Measurements from ENCODE around the gene GLYATL1. TPM values are rescaled to one million over a fixed set of nuclear protein-coding genes. Genes with fewer than 3 reads are reported as not detected.

The GLYATL1 gene
- total and polyA plus RNA-seq, 4 donors = 1.4 to 6.1 (median 4.6) TPM

DNA sequence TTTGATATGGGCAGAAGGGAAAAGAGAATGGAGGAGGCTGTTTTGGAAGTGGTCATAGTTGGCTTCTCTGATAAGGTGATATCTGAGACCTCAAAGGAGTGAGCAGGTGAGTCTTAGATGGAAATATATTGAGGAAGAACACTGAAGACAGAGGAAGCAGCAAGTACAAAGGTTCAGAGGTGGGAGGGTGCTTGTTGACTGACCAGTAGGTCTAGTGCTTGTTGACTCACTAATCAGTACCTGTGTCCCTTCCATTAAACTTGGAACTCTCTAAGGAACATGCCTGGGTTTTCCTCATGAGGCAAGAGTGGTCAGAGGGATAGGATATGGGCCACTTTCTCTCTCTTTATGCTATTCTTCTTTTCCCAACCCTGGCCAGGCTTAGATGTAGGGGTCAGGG is 25.6 kb upstream of the GLYATL1 start:
- Histone ChIP-seq H3K36me3 (ENCODE audit: control insufficient read depth, insufficient read depth, low read length) (no peaks in the 10 kb centered on the region), H3K9me3 (ENCODE audit: control insufficient read depth, insufficient read depth, low read length) (peaks cover 9% of the 10 kb centered on the region), H3K27me3 (ENCODE audit: control insufficient read depth, insufficient read depth, low read length) (no peaks in the 10 kb centered on the region), H3K27ac (ENCODE audit: low read depth, low read length) (no peak overlapping the region), H3K4me1 (ENCODE audit: control insufficient read depth, insufficient read depth, low read length) (no peaks in the 10 kb centered on the region), H3K4me3 (ENCODE audit: low read depth, low read length) (no peak overlapping the region)
- DNase-seq (ENCODE audit: low read depth in 4 of 6, low spot score in 6 of 6) = no peak

GRCh38 chr11:58914821-58915543 is 24.3 kb upstream of the GLYATL1 start:
- 90% methylated on average over 2 of the region's 2 CpGs for WGBS (ENCODE audit: insufficient coverage)
- Histone ChIP-seq H3K27ac (ENCODE audit: low read depth, low read length) (no peak overlapping the region), H3K4me1 (ENCODE audit: control insufficient read depth, insufficient read depth, low read length) (no peaks in the 10 kb centered on the region), H3K9me3 (ENCODE audit: control insufficient read depth, insufficient read depth, low read length) (peaks cover 9% of the 10 kb centered on the region), H3K27me3 (ENCODE audit: control insufficient read depth, insufficient read depth, low read length) (no peaks in the 10 kb centered on the region), H3K4me3 (ENCODE audit: low read depth, low read length) (no peak overlapping the region), H3K36me3 (ENCODE audit: control insufficient read depth, insufficient read depth, low read length) (no peaks in the 10 kb centered on the region)
- no peak for DNase-seq (ENCODE audit: low read depth in 4 of 6, low spot score in 6 of 6)

DNA sequence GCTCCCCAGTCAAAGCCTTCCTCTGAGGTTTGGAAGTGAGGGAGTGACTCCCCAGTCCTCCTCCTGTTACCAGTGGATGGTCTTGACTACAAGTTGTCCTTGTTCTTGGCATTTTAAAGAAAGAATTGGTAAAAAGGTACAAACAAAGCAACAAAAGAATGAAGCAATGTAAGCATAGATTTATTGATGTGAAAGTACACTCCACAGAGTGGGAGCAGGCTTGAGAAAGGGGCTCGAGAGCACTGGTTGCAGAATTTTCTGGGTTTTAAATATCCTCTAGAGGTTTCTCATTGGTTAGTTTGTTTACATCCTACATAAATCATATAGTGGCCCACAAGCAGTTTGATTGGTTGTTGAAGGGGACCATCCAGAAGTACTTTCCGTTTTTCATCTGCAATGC is 22.7 kb upstream of the GLYATL1 start:
- H3K36me3 ChIP-seq (ENCODE audit: control insufficient read depth, insufficient read depth, low read length) = no peaks in the 10 kb centered on the region
- no CpG with 5 or more reads among the region's 2 CpGs for WGBS (ENCODE audit: insufficient coverage)
- no peaks in the 10 kb centered on the region for H3K27me3 ChIP-seq (ENCODE audit: control insufficient read depth, insufficient read depth, low read length)
- no peak for DNase-seq (ENCODE audit: low read depth in 4 of 6, low spot score in 6 of 6)
- no peak overlapping the region for H3K4me3 ChIP-seq (ENCODE audit: low read depth, low read length)
- H3K4me1 ChIP-seq (ENCODE audit: control insufficient read depth, insufficient read depth, low read length) = no peaks in the 10 kb centered on the region
- no peak overlapping the region for H3K27ac ChIP-seq (ENCODE audit: low read depth, low read length)
- H3K9me3 ChIP-seq (ENCODE audit: control insufficient read depth, insufficient read depth, low read length) = peaks cover 9% of the 10 kb centered on the region

- Histone ChIP-seq H3K36me3 (ENCODE audit: control insufficient read depth, insufficient read depth, low read length) (no peaks in the 10 kb centered on the region), H3K9me3 (ENCODE audit: control insufficient read depth, insufficient read depth, low read length) (peaks cover 9% of the 10 kb centered on the region)
- 77% methylated on average over 3 of the region's 3 CpGs for WGBS (ENCODE audit: insufficient coverage)
Measured at GRCh38 chr11:58917159-58917783, 22.0 kb upstream of the GLYATL1 start.

GRCh38 chr11:58919561-58919960 is 19.7 kb upstream of the GLYATL1 start:
- WGBS (ENCODE audit: insufficient coverage) = 88% methylated on average over 4 of the region's 6 CpGs
- Histone ChIP-seq H3K4me3 (ENCODE audit: low read depth, low read length) (no peak overlapping the region), H3K36me3 (ENCODE audit: control insufficient read depth, insufficient read depth, low read length) (no peaks in the 10 kb centered on the region), H3K4me1 (ENCODE audit: control insufficient read depth, insufficient read depth, low read length) (peaks cover 5% of the 10 kb centered on the region), H3K27ac (ENCODE audit: low read depth, low read length) (no peak overlapping the region), H3K9me3 (ENCODE audit: control insufficient read depth, insufficient read depth, low read length) (peaks cover 9% of the 10 kb centered on the region), H3K27me3 (ENCODE audit: control insufficient read depth, insufficient read depth, low read length) (no peaks in the 10 kb centered on the region)
- no peak for DNase-seq (ENCODE audit: low read depth in 4 of 6, low spot score in 6 of 6)

More at GRCh38 chr11:58917159-58917783, 22.0 kb upstream of the GLYATL1 start:
- H3K4me1 ChIP-seq (ENCODE audit: control insufficient read depth, insufficient read depth, low read length) = peaks cover 4% of the 10 kb centered on the region
- no peak overlapping the region for H3K4me3 ChIP-seq (ENCODE audit: low read depth, low read length)
- H3K27me3 ChIP-seq (ENCODE audit: control insufficient read depth, insufficient read depth, low read length) = no peaks in the 10 kb centered on the region
- H3K27ac ChIP-seq (ENCODE audit: low read depth, low read length) = no peak overlapping the region
- DNase-seq (ENCODE audit: low read depth in 4 of 6, low spot score in 6 of 6) = no peak

GRCh38 chr11:58919980-58920379 is 19.3 kb upstream of the GLYATL1 start:
- 100% methylated on average over 1 of the region's 2 CpGs for WGBS (ENCODE audit: insufficient coverage)
- no peaks in the 10 kb centered on the region for H3K27me3 ChIP-seq (ENCODE audit: control insufficient read depth, insufficient read depth, low read length)
- H3K4me1 ChIP-seq (ENCODE audit: control insufficient read depth, insufficient read depth, low read length) = peaks cover 5% of the 10 kb centered on the region
- no peak for DNase-seq (ENCODE audit: low read depth in 4 of 6, low spot score in 6 of 6)
- no peak overlapping the region for H3K4me3 ChIP-seq (ENCODE audit: low read depth, low read length)
- no peak overlapping the region for H3K27ac ChIP-seq (ENCODE audit: low read depth, low read length)
- H3K9me3 ChIP-seq (ENCODE audit: control insufficient read depth, insufficient read depth, low read length) = peaks cover 9% of the 10 kb centered on the region
- no peaks in the 10 kb centered on the region for H3K36me3 ChIP-seq (ENCODE audit: control insufficient read depth, insufficient read depth, low read length)

GRCh38 chr11:58921778-58922390 is 17.4 kb upstream of the GLYATL1 start:
- Histone ChIP-seq H3K9me3 (ENCODE audit: control insufficient read depth, insufficient read depth, low read length) (peaks cover 8% of the 10 kb centered on the region), H3K4me3 (ENCODE audit: low read depth, low read length) (no peak overlapping the region), H3K27me3 (ENCODE audit: control insufficient read depth, insufficient read depth, low read length) (no peaks in the 10 kb centered on the region), H3K4me1 (ENCODE audit: control insufficient read depth, insufficient read depth, low read length) (peaks cover 5% of the 10 kb centered on the region), H3K27ac (ENCODE audit: low read depth, low read length) (no peak overlapping the region), H3K36me3 (ENCODE audit: control insufficient read depth, insufficient read depth, low read length) (no peaks in the 10 kb centered on the region)
- 63% methylated on average over 1 of the region's 5 CpGs for WGBS (ENCODE audit: insufficient coverage)
- DNase-seq (ENCODE audit: low read depth in 4 of 6, low spot score in 6 of 6) = peak in 1 of 6 donors; percentile 78

DNA sequence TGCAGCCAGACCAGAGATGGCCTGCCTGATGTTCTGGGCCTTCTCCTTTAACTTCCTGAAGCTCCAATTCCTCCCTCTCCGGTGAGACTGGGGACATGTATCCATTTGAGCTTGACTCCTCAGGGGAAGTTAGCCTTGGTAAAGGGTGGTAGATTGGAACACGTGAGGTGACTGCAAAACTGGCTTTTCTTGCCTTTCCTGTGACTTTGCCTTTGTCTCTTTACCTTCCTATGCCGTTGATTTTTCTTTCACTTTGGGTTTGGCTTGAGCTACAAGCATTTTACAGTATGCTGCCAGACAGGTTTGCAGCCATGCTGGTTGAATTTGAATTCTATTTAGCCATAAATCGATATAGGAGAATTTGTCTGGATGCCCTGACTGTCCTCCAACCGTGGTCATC is 16.8 kb upstream of the GLYATL1 start:
- H3K27ac ChIP-seq (ENCODE audit: low read depth, low read length) = no peak overlapping the region
- WGBS (ENCODE audit: insufficient coverage) = 40% methylated on average over 2 of the region's 5 CpGs

GRCh38 chr11:58923300-58923788 is 15.9 kb upstream of the GLYATL1 start:
- Histone ChIP-seq H3K36me3 (ENCODE audit: control insufficient read depth, insufficient read depth, low read length) (no peaks in the 10 kb centered on the region), H3K9me3 (ENCODE audit: control insufficient read depth, insufficient read depth, low read length) (no peaks in the 10 kb centered on the region), H3K4me3 (ENCODE audit: low read depth, low read length) (no peak overlapping the region), H3K4me1 (ENCODE audit: control insufficient read depth, insufficient read depth, low read length) (peaks cover 5% of the 10 kb centered on the region), H3K27ac (ENCODE audit: low read depth, low read length) (no peak overlapping the region), H3K27me3 (ENCODE audit: control insufficient read depth, insufficient read depth, low read length) (no peaks in the 10 kb centered on the region)
- WGBS (ENCODE audit: insufficient coverage) = 5% methylated on average over 4 of the region's 5 CpGs
- peak in 2 of 6 donors; percentile 55 to 83 for DNase-seq (ENCODE audit: low read depth in 4 of 6, low spot score in 6 of 6)

More for the DNA sequence above, 16.8 kb upstream of the GLYATL1 start:
- Histone ChIP-seq H3K36me3 (ENCODE audit: control insufficient read depth, insufficient read depth, low read length) (no peaks in the 10 kb centered on the region), H3K27me3 (ENCODE audit: control insufficient read depth, insufficient read depth, low read length) (no peaks in the 10 kb centered on the region), H3K9me3 (ENCODE audit: control insufficient read depth, insufficient read depth, low read length) (peaks cover 3% of the 10 kb centered on the region), H3K4me1 (ENCODE audit: control insufficient read depth, insufficient read depth, low read length) (peaks cover 5% of the 10 kb centered on the region), H3K4me3 (ENCODE audit: low read depth, low read length) (no peak overlapping the region)
- DNase-seq (ENCODE audit: low read depth in 4 of 6, low spot score in 6 of 6) = no peak

Data from spinal cord (tissue), 10 donors.